Chondrocyte (in vitro differentiated cells): ENCODE data around the gene FGD3. TPM values are rescaled to one million over a fixed set of nuclear protein-coding genes. Genes with fewer than 3 reads are reported as not detected.

ENCODE experiments used
- DNase-seq: peaks from one replicate; pipeline ENCODE4 v3.0.0; 2021; ENCODE audit warnings: mixed read lengths, low spot score
- H3K27ac Mint-ChIP-seq: one replicate; pipeline ENCODE4 v1.8.0; 2021; ENCODE audit warnings: mild to moderate bottlenecking, moderate library complexity, mixed read lengths; ENCODE audit not compliant: unreplicated experiment
- H3K27me3 Mint-ChIP-seq: 2 replicates; pipeline ENCODE4 v1.8.0; 2021; ENCODE audit warnings: low read depth, mixed read lengths
- H3K36me3 Mint-ChIP-seq: 2 replicates; pipeline ENCODE4 v1.8.0; 2021; ENCODE audit warnings: low read depth, mixed read lengths
- H3K4me1 Mint-ChIP-seq: 2 replicates; pipeline ENCODE4 v1.8.0; 2021; ENCODE audit warnings: low read depth, mild to moderate bottlenecking, mixed read lengths
- H3K4me3 Mint-ChIP-seq: one replicate; pipeline ENCODE4 v1.8.0; 2021; ENCODE audit warnings: mild to moderate bottlenecking, moderate library complexity, mixed read lengths; ENCODE audit not compliant: unreplicated experiment
- H3K9me3 Mint-ChIP-seq: 2 replicates; pipeline ENCODE4 v1.8.0; 2021; ENCODE audit warnings: low read depth, mixed read lengths
- total RNA-seq: library from RNA; stranded (reverse); gene quantifications from 3 replicates; pipeline ENCODE4 v1.2.1, GENCODE V29; 2021
- TF ChIP-seq, protein P1 (sequence below): fragments of 200-600 bp; sonication (generic); IDR thresholded peaks from 2 replicates; pipeline ENCODE4 v1.5.0; 2021; ENCODE audit warnings: antibody characterized with exemption, mild to moderate bottlenecking, moderate library complexity

The FGD3 gene
- total RNA-seq, 1 donor from 2014 or later, result not detected

DNA sequence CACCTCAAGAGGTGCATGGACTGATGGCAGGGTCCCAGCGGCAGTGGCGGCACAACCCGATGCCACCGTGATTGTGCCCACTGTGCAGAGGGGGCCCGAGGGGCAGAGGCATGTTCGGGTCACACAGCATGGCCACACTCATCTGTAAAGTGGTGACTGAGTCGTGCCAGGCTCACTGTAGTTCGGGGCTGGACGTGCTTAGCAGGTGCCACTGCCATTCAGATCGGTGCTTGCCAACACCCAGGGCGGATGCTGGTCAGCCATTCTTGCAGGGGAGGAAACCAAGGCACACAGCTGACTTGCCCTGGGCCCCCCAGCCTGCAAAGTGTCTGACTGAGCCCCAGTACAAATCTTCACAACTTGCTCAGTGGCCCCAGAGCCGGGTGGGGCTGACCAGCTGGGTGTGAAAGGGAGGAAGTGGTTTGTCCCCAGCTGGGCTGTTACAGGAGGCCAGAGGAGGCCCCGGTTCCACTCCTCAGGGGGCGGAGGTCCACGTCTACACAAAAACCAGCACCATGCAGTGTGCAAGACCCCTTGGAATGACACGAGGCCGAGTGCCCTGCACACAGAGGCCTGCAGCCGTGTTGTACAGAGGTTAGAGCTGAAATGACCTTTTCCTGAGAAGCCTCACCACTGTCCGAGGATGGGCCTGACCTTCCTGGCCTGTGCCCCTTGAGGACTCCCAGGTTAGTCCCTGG lies 17.9 kb downstream of the FGD3 start:
- no peak overlapping the region for H3K27ac Mint-ChIP-seq
- peaks cover 9% of the 10 kb centered on the region for H3K9me3 Mint-ChIP-seq

DNA sequence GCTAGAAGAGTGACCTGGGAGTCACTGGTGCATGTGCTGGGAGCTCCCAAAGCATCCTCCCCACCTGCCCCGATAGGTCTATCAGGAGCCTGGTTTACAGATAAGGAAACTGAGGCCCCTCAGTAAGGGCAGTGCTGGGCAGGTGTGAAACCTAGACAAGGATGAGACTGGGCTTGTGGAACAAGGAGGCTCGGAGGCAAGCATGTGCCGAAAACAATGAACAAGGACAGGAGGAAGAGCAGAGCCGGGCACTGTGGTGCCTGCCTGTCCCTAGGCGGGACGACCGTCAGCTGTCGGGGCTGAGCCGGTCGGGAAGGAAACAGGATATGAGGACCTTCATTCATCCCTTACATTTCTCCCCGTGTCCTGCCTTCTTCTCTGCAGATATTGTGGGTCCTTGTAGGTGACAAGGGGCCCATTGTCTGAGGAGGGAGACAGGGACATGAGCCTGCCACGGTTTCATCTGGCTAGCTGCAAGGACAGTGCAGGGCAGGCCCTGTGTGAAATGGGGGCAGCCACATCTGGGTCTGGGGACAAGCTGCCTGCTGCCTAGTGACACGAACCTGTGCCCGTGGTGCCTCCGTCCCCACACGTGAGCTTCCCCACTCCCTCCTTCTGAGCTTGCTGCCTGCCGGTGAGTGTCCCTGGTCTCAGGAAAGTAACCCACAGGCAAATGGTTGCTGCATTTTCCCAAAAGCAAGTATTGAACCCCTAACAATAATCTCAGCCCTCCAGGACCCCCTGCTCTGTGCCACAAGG lies 18.6 kb downstream of the FGD3 start:
- H3K27me3 Mint-ChIP-seq, result peaks cover 7% of the 10 kb centered on the region
- TF ChIP-seq, protein P1, sequence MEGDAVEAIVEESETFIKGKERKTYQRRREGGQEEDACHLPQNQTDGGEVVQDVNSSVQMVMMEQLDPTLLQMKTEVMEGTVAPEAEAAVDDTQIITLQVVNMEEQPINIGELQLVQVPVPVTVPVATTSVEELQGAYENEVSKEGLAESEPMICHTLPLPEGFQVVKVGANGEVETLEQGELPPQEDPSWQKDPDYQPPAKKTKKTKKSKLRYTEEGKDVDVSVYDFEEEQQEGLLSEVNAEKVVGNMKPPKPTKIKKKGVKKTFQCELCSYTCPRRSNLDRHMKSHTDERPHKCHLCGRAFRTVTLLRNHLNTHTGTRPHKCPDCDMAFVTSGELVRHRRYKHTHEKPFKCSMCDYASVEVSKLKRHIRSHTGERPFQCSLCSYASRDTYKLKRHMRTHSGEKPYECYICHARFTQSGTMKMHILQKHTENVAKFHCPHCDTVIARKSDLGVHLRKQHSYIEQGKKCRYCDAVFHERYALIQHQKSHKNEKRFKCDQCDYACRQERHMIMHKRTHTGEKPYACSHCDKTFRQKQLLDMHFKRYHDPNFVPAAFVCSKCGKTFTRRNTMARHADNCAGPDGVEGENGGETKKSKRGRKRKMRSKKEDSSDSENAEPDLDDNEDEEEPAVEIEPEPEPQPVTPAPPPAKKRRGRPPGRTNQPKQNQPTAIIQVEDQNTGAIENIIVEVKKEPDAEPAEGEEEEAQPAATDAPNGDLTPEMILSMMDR, result no peak

More for the DNA sequence above, 17.9 kb downstream of the FGD3 start:
- Mint-ChIP-seq H3K4me1 (no peaks in the 10 kb centered on the region), H3K4me3 (no peak overlapping the region), H3K36me3 (no peaks in the 10 kb centered on the region), H3K27me3 (peaks cover 7% of the 10 kb centered on the region)
- DNase-seq, result no peak
- TF ChIP-seq, protein P1, result no peak

DNA sequence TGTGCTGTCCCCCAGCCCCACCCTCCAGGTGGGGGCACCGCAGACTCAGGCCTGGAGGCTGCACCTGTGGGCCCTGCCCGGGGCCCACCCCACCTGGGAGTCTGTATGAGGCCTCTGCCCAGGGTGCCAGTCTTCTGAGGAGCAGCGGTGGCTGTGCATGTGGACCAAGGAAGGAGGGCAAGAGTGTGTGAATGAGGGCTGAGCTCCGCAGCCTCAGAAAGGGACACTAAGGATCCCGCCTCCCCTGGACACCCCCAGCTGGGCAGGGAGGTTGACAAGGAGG lies 19.1 kb downstream of the FGD3 start:
- Mint-ChIP-seq H3K4me1 (no peaks in the 10 kb centered on the region), H3K36me3 (no peaks in the 10 kb centered on the region), H3K27ac (no peak overlapping the region), H3K4me3 (no peak overlapping the region), H3K9me3 (peaks cover 6% of the 10 kb centered on the region), H3K27me3 (peaks cover 7% of the 10 kb centered on the region)
- no peak for DNase-seq
- TF ChIP-seq, protein P1, result no peak

More for the DNA sequence above, 18.6 kb downstream of the FGD3 start:
- DNase-seq, result no peak
- Mint-ChIP-seq H3K4me1 (no peaks in the 10 kb centered on the region), H3K9me3 (peaks cover 9% of the 10 kb centered on the region), H3K27ac (no peak overlapping the region), H3K36me3 (no peaks in the 10 kb centered on the region), H3K4me3 (no peak overlapping the region)

DNA sequence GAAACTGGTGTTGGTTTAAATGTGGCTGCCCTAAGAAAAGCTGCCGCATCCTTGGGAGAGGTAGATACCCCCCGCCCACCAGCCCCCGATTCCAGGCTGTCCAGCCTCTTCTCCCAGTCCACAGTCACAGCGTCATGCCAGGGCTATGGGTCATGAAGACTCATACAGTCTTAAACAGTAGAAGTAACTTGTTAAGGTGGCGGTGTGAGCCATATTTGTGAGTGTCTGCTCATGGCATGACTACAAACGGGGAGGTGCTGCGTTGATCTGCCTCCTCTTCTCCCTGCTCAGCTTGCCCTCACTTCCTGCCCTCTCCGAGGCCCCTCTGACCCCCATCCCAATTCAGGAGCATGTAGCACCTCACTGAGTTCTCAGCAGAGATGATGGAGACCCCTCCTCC lies 20.8 kb downstream of the FGD3 start:
- H3K9me3 Mint-ChIP-seq, result no peaks in the 10 kb centered on the region
- H3K4me3 Mint-ChIP-seq, result no peak overlapping the region
- TF ChIP-seq, protein P1, result no peak
- no peaks in the 10 kb centered on the region for H3K4me1 Mint-ChIP-seq
- no peak overlapping the region for H3K27ac Mint-ChIP-seq
- H3K36me3 Mint-ChIP-seq, result peaks cover 2% of the 10 kb centered on the region
- no peak for DNase-seq
- peaks cover 13% of the 10 kb centered on the region for H3K27me3 Mint-ChIP-seq

DNA sequence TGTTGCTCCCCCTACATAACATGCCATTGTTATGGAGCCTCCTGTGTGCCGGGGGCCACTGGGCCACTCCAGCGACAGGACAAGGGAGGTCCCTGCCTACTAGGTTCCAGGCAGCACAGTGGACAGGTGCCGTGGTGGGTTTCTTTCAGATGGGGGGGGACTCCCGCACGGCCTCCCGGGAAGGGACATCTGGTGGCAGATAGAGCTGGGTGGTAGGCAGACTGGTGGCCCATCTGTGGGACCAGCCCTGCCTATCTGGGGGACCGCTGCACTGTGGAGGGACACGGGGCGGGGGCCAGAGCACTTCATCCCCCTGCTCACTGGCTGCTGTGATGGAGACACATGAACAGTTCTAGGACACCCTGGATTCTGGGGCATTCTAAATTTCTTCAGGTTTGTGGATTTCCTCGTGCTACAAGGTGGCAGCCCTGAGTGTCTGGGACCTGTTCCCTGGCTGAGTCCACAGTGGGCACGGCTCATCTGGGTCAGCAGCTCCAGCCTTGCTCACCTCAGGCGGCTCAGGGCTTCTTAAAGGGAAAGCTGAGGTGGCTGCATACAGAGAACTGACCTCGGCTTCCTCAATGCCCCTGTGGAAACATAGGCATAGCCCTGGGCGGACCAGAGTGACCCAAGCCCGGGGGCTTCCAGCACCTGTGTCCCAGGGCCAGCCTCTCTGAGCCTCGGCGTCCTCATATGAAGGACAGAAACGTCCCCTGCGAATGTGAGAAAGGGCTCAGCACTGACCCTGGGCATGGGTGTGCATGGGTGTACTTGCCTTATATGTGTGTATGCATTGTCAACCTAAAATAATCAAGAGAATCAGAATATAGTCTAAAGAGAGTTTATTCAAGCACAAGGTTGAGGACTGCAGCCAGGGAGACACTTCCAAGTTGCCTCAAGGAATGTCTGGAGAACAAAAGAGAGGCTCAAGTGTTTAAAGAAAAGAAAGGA lies 22.5 kb downstream of the FGD3 start:
- no peak overlapping the region for H3K27ac Mint-ChIP-seq

More for the DNA sequence above, 22.5 kb downstream of the FGD3 start:
- no peak for DNase-seq
- Mint-ChIP-seq H3K4me3 (no peak overlapping the region), H3K9me3 (no peaks in the 10 kb centered on the region), H3K4me1 (no peaks in the 10 kb centered on the region), H3K27me3 (peaks cover 24% of the 10 kb centered on the region), H3K36me3 (peaks cover 2% of the 10 kb centered on the region)
- TF ChIP-seq, protein P1, result no peak
